Subcutaneous preadipocyte (primary cell): ENCODE results near the gene MS4A15. TPM values are rescaled to one million over a fixed set of nuclear protein-coding genes. Genes with fewer than 3 reads are reported as not detected.

Experiments used
- total RNA-seq: library from RNA; depleted of rRNA; stranded (reverse); fragments of >200 nt; gene quantifications from 2 replicates; pipeline ENCODE4 v1.2.3, GENCODE V29; 2012

MS4A15 gene, protein sequence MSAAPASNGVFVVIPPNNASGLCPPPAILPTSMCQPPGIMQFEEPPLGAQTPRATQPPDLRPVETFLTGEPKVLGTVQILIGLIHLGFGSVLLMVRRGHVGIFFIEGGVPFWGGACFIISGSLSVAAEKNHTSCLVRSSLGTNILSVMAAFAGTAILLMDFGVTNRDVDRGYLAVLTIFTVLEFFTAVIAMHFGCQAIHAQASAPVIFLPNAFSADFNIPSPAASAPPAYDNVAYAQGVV
- not detected in 2 replicates for total RNA-seq

DNA sequence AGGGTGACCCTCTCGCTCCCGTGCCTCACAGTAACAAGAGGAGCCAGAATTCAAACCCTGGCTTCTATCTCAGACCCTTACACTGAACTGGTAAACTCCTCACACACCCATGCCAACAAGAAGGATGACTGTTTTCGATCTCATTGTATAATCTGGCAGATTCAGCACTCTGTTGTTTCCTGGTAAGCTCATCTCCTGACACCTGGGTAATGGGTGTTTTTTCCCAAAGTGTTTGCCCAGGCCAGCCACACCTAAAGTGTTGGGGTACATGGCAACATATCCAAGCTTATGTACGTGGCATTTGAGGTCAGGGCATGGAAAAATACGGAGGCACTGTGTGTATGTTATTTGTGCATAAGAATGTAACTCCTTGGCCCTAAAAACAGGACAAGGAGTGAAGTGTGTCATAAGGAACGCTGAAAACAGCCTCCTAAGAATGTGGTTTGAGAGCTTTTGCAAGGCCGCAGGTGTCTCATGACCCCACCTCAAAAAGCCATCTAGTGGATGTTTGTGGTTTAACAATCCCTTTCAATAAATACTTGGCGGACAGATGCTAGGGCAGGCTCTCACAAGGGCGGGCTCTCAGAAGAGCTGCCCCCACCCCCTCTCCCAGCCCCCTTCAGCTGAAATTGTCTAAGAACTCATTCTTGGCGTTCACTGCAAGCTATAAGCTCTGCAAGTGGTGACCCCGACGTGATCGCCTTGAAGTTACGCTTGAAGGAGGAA lies at the start of gene MS4A15:
TSS of gene MS4A15 (plus strand) at position 561 of the 726 bp plus-strand sequence. CDS start 6,867 bp downstream, outside the sequence.

GRCh38 chr11:60724420-60724819 lies 32.2 kb upstream of the MS4A15 start, which contains the start of gene MS4A18:
TSS of gene MS4A18 (plus strand) at chr11:60724720.

DNA sequence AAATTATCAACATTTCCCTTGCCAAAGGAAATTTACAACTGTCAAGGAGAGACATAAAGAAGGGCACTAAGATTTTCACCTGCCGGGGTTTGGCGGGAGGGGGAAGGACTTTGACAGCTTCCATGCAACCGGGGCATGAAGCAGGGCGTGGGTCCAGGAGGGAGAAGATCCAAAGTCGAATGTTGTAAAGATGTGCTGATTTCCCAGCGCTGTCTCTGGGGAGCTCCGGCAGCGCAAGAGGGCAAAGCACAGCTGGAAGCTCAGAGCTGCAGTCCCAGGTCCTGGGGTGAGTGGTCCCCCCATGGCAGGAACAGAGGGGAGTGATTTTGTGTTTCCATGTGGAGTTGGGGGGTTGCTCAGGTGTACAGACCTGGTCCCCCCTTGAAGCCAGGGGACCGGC lies 28.5 kb downstream of the MS4A15 start, which contains the start of gene MS4A10:
TSS of gene MS4A10 (plus strand) at position 198 of the 400 bp plus-strand sequence. CDS start 5,003 bp downstream, outside the sequence.

Other genes starting within 250 kb of the MS4A15 start
- gene MS4A13, start 241.5 kb upstream of the MS4A15 start, total RNA-seq: not detected in 2 replicates
- not detected in 2 replicates for gene MS4A8, start 57.3 kb upstream of the MS4A15 start, total RNA-seq
- gene MS4A18, start 32.1 kb upstream of the MS4A15 start, total RNA-seq: not detected in 2 replicates
- not detected in 2 replicates for gene MS4A10, start 28.5 kb downstream of the MS4A15 start, total RNA-seq
- 22.0 and 30.5 TPM in 2 replicates for gene CCDC86, start 85.2 kb downstream of the MS4A15 start, total RNA-seq
- gene PTGDR2, start 99.1 kb downstream of the MS4A15 start, total RNA-seq: 1.5 and 9.4 TPM in 2 replicates
- gene ZP1, start 110.7 kb downstream of the MS4A15 start, total RNA-seq: 0.37 and 0.98 TPM in 2 replicates
- 54.0 and 62.8 TPM in 2 replicates for gene PRPF19, start 149.7 kb downstream of the MS4A15 start, total RNA-seq
- gene TMEM109, start 157.3 kb downstream of the MS4A15 start, total RNA-seq: 36.9 and 39.7 TPM in 2 replicates
- gene TMEM132A, start 167.6 kb downstream of the MS4A15 start, total RNA-seq: 5.9 and 6.6 TPM in 2 replicates
- 4.5 and 8.1 TPM in 2 replicates for gene SLC15A3, start 195.3 kb downstream of the MS4A15 start, total RNA-seq
- not detected in 2 replicates for gene CD6, start 214.8 kb downstream of the MS4A15 start, total RNA-seq